Neural crest cell (in vitro differentiated cells): ENCODE measurements around the gene EIF3D. TPM values are rescaled to one million over a fixed set of nuclear protein-coding genes. Genes with fewer than 3 reads are reported as not detected.

Experiments used
- DNase-seq: peaks from one replicate; pipeline ENCODE4 v3.0.0; 2021; ENCODE audit warnings: low read depth, mixed read lengths, low spot score
- H3K27ac Mint-ChIP-seq: one replicate; pipeline ENCODE4 v1.8.0; 2021; ENCODE audit warnings: mild to moderate bottlenecking, mixed read lengths; ENCODE audit not compliant: unreplicated experiment
- H3K27me3 Mint-ChIP-seq: 2 replicates; pipeline ENCODE4 v1.8.0; 2021; ENCODE audit warnings: low read depth, mild to moderate bottlenecking, mixed read lengths
- H3K36me3 Mint-ChIP-seq: 2 replicates; pipeline ENCODE4 v1.8.0; 2021; ENCODE audit warnings: low read depth, mild to moderate bottlenecking, mixed read lengths
- H3K4me1 Mint-ChIP-seq: 2 replicates; pipeline ENCODE4 v1.8.0; 2021; ENCODE audit warnings: mixed read lengths
- H3K4me3 Mint-ChIP-seq: one replicate; pipeline ENCODE4 v1.8.0; 2021; ENCODE audit warnings: mild to moderate bottlenecking, mixed read lengths
- H3K9me3 Mint-ChIP-seq: 2 replicates; pipeline ENCODE4 v1.8.0; 2021; ENCODE audit warnings: mixed read lengths
- CTCF ChIP-seq: fragments of 200-600 bp; sonication (generic); conservative IDR thresholded peaks from 2 replicates; pipeline ENCODE4 v1.5.0; 2021; ENCODE audit warnings: antibody characterized with exemption, mild to moderate bottlenecking
- total RNA-seq: library from RNA; stranded (reverse); gene quantifications from 2 replicates; pipeline ENCODE4 v1.2.1, GENCODE V29; 2021

Gene EIF3D
- total RNA-seq, 1 donor from 2014 or later: 178 TPM

- Mint-ChIP-seq H3K27ac (no peak overlapping the region), H3K4me1 (peaks cover 19% of the 10 kb centered on the region), H3K9me3 (peaks cover 4% of the 10 kb centered on the region), H3K4me3 (peak overlapping the region; percentile 57), H3K27me3 (no peaks in the 10 kb centered on the region), H3K36me3 (peaks cover 23% of the 10 kb centered on the region)
- no peak for TF ChIP-seq CTCF
- no peak for DNase-seq
Observed at GRCh38 chr22:36505998-36506635, 22.8 kb downstream of the EIF3D start.

GRCh38 chr22:36497910-36498665 lies 30.9 kb downstream of the EIF3D start:
- Mint-ChIP-seq H3K36me3 (no peaks in the 10 kb centered on the region), H3K27ac (no peak overlapping the region), H3K27me3 (no peaks in the 10 kb centered on the region), H3K4me1 (no peaks in the 10 kb centered on the region), H3K9me3 (no peaks in the 10 kb centered on the region), H3K4me3 (no peak overlapping the region)
- no peak for DNase-seq
- TF ChIP-seq CTCF: no peak

GRCh38 chr22:36493690-36494110 lies 35.3 kb downstream of the EIF3D start:
- no peak overlapping the region for H3K4me3 Mint-ChIP-seq
- TF ChIP-seq CTCF: no peak
- H3K9me3 Mint-ChIP-seq: no peaks in the 10 kb centered on the region
- H3K36me3 Mint-ChIP-seq: peaks cover 3% of the 10 kb centered on the region
- DNase-seq: no peak
- H3K27ac Mint-ChIP-seq: no peak overlapping the region
- H3K4me1 Mint-ChIP-seq: no peaks in the 10 kb centered on the region
- no peaks in the 10 kb centered on the region for H3K27me3 Mint-ChIP-seq

- no peaks in the 10 kb centered on the region for H3K4me1 Mint-ChIP-seq
- H3K36me3 Mint-ChIP-seq: peaks cover 11% of the 10 kb centered on the region
- H3K4me3 Mint-ChIP-seq: no peak overlapping the region
- no peak for TF ChIP-seq CTCF
- no peaks in the 10 kb centered on the region for H3K27me3 Mint-ChIP-seq
- no peak for DNase-seq
- H3K9me3 Mint-ChIP-seq: no peaks in the 10 kb centered on the region
- H3K27ac Mint-ChIP-seq: no peak overlapping the region
Observed at GRCh38 chr22:36492109-36492508, 36.9 kb downstream of the EIF3D start.

- no peaks in the 10 kb centered on the region for H3K27me3 Mint-ChIP-seq
- H3K4me1 Mint-ChIP-seq: peaks cover 4% of the 10 kb centered on the region
- no peak for TF ChIP-seq CTCF
- DNase-seq: no peak
- peaks cover 17% of the 10 kb centered on the region for H3K36me3 Mint-ChIP-seq
- no peaks in the 10 kb centered on the region for H3K9me3 Mint-ChIP-seq
- H3K4me3 Mint-ChIP-seq: no peak overlapping the region
- no peak overlapping the region for H3K27ac Mint-ChIP-seq
Observed at GRCh38 chr22:36491155-36491554, 37.8 kb downstream of the EIF3D start.
